ENCODE measurements around the gene PAX6.

PAX6 gene

DNA sequence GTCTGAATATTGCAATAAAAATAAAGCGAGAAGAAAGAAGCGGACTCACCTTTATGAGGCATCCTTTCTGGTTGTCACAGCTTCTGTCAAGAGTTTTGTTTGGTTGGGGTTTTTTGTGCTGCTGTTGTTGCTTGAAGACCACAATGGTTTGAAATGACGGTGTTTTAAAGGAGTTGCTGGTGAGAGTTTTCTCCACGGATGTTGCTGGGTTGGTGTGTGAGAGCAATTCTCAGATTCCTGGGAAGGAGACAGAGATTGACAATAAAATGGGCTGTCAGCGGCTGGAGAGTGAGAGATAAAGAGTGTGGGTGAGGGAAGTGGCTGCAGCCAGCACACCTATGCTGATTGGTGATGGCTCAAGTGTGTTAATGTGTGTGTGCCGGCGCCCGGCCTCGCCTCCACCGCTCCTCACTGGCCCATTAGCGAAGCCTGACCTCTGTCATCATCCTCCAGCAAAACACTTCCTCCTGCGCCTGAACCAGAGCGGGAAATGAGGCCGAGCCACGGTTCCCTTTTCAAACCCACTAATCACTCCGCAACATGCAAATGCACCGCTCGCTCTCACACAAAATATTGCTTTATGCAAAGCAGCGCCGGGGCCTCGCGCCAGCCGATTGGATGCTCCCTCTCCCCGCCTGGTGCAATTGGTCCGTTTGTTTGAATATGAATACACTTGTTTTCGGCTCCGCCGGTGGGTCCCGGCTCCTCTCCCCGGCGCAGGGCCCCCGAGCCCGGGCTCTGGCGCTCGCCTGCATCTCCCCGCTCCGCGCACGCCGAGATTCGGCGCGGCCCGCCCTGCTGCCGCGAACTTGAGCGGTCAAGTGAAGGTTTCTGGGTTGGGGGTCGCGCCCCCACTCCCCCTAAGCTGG is at the start of gene PAX6:
Gene PAX6 (minus strand): TSS at position 544 of the 869 bp plus-strand sequence. CDS start 4,911 bp downstream, outside the sequence.
- DNase-seq = peak; percentile 39 to 60

DNA sequence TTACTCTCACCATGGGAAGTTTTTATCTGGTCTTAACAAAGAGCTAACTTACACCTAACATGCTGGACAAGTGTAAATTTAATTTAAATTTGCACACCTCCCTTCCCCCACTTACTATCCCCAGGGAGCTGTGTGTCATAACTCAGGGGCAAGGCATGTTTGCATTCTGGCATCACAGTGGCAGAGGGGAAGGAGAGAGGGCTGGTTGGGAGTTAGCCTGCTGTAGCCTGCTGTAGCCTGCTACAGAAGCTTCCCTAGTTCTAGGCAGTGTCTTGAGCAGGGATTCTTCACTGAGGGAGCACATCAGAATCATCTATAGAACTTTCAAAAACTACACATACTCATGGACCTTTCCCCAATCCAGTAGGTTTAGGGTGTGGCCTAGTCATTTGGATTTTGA is 49.3 kb upstream of the PAX6 start:
- no peak for DNase-seq

DNA sequence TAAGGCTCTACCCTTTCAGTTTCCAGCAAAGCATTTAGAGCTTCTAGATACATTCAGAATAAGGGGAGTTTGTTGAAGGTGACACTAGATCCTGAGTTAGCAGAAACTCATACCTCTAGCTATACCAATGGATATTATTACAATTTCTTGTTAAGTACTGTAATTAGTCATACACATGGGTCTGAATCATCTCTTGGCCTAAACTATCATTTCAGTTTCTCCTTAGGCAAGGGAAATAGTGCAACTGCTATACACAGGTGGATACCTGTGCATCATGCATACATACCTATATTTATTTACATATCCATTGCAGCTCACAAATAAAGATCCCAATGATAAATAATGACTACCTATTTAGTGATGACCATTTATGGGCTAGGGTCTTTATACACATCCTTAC is 45.1 kb upstream of the PAX6 start:
- DNase-seq = no peak

DNA sequence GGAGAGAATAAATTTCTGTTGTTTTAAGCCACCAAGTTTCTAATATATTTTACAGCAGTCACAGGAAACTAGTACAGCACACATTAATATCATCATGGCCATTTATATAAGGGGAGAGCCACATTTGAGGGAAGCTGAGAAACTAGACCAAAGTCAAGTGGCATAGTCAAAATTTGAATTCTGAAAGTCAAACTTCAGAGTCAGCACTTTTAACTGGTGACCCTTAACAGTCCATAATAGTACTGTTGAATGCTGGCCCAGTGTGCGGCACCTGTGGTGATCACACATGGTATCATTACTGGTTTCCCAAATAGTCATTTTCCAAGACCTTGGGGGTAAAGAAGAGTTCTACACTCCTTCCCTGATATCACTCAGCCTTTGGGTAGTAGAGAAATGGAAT is 44.3 kb upstream of the PAX6 start:
- no peak for DNase-seq

DNA sequence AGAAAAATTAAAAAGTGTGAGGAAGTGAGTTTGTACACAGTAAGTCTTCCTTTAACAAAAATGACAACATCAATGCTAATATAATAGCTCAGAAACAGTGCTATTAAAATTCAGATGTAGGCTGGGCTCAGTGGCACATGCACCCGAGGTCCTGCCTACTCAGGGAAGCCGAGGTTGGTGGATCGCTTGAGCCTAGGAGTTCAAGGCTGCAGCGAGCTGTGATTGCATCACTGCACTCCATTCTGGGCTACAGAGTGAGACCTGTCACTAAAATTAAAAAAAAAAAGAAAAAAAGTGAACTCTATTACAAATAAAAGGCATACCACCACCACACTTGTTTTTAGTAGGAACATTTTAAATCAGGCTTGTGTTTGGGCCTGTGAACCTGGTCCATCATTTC is 39.2 kb upstream of the PAX6 start:
- DNase-seq = no peak

DNA sequence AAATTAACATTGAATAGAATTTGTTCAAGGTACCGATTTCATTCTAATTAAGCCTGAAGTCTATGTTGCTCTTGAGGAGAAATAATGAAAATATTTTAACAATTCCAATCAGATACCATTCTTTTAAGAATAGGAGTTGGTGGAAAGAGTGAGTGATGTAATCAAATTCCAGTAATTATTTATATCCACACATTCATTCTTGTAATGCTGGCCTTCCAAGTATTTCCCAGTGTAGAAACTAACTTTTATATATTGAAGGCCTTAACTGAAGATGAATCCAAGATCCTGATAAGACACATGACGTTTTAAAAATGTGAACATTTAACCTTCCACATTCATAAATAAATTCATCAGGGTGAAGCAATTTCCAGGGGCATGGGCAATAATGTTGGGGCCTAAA is 36.6 kb upstream of the PAX6 start:
- no peak for DNase-seq

DNA sequence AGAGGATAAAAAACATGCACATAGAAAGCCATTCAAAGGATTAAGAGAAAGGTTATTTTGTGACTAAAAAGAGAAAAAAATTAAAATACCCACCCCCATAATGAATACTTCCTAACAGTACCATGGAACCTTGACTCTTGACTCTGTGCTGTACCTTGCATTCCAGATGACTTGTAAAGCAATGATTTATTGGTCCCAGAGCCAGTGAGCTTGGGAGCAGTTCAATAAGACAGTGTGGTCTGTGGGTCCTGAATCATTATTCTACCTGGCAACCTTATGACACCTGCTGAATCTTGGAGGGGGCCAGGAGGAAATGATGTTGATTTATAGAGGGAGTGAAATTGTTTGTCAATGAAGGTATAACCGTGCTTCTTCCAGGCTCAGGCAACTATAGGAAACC is 34.2 kb upstream of the PAX6 start:
- no peak for DNase-seq

DNA sequence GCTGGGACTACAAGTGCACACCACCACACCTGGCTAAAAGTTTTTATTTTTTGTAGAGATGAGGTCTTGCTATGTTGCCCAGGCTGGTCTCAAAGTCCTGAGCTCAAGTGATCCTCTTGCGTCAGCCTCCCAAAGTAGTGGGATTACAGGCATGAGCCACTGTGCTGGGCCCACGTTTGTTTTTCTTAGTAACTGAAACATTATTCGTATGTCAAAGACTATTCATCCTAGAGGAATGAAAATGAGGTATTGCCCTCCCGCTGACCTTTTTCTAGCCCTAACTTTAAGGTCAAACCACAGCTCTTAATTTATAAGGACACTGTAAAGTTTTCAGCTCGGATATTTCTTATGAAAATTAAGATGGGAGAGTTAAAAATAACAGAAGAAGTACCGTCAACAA is 33.2 kb upstream of the PAX6 start:
- DNase-seq = no peak

DNA sequence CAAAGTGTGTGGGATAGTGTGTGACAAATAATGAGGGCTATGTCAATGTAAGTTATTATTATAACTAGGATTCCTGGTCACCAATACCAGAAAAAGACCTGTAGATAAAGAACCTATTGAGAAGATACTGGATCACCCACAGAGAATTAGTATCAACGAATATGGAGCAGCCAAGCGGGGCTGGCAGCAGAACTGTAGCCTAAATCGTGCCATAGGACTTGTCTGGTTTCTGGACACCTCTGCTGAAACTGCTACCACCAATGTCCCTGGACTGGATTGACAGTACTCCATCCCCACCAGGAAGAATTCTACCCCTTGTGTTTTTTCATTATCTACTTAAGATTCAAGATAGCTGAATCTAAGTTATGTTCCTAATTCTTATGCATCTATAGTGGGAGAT is 30.3 kb upstream of the PAX6 start:
- DNase-seq = no peak

DNA sequence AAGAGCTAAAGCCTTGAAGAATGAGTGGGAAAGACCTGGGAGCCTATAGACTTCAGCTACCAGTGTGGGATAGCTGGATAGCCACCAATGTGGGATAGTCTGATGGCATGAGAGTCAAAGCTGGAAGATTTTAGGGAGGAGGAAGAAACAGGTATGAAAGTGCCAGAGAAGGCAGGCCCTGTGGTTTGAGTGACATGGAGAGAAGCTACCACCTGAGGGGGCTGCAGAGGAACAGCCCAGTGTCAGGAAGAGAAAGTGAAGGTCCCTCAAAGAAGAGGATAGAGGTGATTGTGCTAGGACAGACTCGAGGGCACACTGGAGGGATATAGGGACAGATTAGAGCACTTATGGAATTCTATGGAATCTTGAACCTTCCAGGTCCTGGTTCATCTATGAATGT is 23.1 kb upstream of the PAX6 start:
- DNase-seq = no peak

DNA sequence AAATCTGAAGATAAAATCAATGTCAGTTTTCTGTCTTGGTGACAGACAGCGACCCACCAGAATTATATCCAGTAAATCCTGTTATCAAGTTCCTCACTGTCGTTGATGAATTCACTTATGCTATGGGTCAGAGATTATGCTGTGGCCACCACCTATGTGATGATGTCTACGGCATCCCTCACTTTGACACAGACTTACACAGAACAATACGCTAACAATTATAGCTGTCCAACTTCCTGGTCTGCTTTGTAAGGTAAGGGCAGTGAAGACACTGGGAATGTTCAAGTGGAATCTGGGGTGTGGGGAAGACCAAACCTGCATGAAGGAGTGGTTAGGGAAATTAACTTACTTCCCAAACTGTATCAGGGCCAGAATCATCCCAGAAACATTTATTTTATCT is 19.3 kb upstream of the PAX6 start:
- DNase-seq = no peak

DNA sequence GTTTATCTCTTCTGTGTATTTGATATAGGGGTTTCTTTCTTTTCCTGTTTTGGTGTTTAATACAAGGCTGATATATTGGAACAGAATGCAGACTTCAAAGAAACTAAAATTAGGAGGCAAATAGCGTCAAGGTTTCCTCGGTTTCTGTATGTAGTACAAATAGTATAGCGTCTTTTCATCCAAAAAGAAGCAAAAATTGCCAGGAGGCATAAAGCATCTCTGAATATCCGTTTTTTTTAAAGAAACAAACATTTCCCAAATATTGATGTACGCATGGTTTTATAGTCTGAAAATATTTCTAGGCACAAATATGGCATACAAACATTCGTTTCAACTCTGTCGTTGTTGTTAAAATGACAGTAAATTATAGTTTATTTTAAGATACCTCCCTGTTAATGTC is 17.1 kb upstream of the PAX6 start:
- no peak for DNase-seq

DNA sequence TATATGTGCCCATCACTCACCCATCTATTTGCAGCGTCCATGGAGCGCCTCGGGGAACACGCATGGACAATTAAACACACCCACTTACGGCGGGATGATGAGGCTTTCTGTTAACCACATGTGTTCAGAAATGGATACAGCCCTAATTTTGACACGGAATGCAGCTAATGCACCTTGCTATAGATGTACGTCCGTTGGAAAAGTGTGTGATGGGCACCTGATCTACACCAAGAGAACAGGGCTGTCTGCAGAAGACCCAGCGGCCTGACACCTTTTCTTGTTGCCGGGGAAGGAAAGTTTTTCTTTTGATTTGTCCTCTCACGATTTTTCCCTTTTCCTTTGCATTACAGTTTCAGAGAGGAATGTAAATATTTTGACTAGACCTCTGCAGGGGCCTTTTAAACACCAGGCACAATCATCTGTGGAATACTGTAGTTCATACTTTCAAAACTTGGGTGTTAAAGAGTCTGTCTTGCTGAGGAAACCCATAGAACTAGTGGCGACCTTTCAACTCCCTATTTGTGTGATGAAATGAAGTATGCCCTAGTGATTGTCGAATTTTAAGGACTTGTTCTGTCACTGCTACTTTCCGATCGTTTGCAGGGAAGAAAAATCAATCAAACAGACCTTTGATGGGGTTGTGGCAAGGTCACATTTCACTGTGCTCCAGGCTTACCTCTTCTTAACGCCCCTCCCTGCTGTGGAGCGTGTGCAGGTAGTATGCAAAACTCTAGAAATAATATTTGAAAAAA is 16.5 kb upstream of the PAX6 start:
- DNase-seq = no peak

DNA sequence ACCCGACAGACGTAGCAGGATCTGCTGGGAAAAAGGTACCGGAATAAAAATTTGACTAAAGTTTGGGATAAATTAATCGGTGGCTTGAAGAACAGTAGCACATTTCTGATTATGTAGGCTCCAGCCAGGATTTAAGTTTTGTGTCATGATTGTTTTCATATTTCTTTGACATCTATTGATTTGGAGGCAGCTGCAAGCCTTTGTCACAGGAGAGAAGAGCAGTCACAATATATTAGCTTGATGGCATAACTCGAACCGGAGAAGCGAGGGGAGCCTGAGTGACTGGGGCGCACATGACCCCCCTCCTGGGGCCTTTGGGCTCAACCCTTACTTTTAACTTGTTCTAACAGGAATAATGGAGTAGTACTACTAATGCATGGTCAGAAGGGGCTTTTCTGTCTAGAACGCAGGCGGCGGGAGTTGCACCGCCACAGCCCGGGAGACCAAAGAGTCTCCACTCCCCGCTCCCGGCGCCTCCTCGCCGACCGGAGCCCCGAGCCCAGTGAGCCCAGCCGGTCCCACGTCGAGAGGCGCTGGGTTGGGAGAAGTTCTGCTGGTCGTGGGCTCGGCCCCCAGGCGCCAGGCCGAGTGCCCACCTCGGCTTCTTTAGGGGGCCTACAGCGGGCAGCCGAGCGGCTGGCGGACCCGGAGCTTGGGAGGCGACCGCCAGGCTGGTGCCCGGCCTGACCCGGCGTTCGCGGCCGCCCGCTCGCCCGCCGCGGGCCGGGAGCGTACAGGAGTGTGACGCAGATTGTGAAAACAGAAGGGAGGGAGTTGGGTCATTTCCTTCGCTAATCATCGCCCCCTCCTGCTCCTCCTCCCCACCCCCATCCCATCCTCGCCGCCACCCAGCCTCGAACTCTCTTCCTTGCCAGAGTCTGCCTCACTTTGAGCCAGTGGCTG is 15.7 kb upstream of the PAX6 start:
- no peak for DNase-seq

DNA sequence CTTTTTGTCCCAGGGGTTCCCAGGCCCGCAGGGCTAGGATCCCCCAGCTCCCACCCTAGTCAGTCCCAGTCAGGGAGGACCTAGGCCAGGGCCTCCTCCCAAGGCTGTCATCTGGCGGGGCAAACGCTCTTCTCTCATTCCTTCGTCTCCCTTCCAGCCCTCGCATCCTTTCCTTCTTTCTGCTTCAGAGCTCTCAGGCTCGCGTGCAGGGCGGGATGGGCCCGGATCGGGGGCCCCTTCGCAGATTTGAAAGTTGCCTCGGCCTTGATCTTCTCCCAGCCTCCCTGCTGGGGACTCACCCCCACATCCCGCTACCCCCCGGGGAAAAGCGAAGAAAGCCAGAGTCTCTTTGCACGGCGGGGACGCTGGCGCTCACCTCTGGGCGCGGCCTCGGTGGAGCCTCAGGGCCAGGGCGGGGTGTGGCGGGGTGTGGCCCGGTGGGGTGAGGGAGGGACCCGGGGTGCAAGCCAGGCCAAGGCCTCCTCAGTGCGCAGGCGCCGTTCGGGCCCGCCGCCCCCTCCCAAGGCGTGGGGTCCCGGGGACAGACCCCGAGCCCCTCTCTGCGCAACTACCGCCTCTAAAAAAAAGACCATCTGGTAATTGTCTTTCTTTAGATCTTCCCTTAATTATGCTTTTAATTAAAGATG is 14.8 kb upstream of the PAX6 start:
- no peak for DNase-seq

DNA sequence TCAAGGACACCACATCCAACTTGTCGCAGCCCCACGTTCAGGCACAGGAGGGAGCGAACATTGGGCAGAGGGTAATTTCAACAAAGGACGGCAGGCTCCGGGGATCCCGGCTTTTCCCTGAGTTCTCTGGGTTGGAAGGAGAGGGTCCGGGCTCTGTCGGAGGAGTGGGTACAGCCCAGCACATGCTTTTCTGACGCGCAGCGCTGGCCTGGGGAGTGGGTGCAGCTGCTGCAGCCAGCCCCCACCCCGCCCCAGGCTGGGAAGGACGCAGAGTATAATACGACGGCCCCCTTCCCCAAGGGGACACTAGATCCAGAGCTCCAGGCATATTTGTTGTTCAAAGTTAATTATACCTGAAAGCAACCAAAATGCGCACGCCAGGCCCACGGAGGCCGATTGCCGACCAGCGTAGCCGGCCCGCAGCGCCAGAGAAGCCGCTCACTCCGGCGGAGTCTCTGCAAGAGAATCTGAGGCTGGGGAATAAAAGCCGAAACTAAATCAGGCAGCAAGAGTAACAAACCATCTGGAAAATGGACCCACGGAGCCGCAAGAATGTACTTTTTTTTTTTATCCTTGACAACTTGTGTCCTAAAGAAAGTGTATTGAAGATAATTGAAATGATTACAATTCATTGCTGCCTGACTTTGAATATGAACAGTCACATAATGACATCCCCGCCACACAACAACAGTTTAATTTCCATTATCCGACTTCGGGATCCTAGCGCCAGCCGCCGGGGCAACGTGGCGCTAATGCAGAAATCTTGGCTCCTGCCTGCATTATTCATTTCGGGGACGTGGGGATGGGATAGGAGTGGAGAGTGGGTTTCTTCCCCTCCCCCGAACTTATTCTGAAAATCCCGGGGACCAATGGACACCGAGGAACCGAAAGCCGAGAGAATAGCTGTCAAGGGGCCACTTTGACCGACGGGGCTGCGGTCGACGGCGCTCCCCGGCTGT is 14.0 kb upstream of the PAX6 start:
- DNase-seq = no peak

DNA sequence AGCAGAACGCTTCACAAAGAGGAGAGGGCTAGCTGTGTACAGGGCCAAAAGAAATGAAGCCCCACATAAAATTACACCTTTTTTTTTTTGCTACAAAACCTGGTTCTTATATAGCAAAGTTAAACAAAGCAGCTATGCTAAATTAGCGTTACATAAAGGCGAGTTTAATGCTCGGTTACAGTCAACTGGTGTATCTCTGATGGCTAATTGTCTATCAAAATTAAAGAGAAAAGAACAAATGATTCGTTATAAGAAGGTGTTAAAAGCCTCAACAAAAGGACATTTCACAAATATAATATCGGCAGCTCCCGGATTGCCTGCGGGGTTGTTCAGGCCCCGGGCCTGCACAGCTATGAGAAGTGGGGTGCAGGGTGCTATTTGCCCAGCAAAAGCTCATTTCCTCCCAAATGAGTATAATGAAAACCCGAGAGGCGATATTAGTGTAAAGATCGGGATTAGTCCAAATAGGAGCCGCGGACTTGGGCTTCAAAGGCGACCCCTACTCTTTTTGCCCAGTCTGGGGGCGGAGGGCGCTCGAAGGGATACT is 13.3 kb upstream of the PAX6 start:
- no peak for DNase-seq

DNA sequence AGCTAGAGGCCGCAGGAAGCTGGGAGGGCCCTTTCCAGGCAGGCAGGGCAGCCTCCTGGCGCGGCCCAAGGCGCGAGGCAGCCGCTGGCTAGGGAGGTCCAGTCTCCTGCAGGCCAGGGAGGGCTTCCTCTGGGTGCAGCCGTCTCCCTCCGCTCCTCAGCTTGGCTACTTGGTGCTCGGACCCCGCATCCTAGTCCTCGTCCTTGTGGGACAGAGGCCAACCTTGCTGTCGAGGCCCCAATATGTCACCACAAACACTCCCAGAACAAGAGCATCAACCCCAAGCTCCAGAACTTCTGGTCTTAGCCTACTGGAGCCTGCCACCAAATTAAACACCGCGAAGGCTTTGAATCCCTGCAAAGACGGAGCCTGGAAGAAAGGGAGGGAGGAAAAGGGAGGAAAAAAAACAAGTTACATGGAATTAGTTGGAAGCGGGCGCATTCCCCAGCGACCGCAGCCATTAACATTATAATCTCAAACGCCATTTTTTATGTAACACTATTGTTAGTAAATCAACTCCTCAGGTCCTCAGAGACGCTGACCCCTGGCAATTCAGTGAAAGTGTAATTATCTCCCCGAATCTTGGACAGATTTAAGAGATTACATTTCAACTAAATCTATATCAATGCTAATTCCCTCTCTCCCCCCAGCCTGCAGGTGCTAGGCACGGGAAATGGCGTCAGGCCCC is 12.7 kb upstream of the PAX6 start:
- no peak for DNase-seq

DNA sequence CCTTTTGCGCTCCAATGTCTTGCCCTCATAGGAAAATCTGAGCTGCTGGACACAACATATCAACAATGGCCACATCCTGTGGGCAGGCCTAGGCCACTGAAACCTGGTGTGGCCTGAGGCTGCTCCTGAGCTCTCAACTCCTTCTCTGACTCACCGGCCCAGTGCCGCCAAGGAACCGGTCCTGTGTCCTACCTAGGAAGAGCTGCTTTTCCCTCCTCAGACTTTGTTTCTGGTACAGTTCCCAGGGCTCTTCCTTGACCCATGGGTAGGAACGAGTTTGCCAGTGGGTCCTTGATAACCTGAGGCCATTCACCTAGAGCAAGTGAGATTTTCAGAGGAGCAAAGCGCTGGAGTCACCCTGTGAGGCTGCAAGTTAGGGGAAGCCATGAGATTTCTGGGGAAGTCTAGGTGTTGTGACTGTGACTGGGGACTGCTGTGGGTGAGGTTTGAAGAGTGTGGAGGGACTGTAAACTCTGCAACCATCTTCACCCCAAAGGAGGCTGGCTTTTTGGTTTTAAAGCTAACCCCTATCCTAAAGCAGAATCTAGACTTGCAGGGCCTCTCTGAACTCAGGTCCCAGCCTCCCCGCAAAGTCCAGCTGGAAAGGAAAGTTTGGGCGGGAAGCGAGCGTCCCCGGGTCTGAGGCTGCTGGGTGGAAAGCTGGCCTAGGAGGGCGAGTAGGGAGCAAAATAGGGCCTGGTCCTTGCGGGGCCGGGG is 12.0 kb upstream of the PAX6 start:
- DNase-seq = no peak

Data from NCI-H1930 (cell line).